ENCODE results near the gene EEFSEC.

The EEFSEC gene

DNA sequence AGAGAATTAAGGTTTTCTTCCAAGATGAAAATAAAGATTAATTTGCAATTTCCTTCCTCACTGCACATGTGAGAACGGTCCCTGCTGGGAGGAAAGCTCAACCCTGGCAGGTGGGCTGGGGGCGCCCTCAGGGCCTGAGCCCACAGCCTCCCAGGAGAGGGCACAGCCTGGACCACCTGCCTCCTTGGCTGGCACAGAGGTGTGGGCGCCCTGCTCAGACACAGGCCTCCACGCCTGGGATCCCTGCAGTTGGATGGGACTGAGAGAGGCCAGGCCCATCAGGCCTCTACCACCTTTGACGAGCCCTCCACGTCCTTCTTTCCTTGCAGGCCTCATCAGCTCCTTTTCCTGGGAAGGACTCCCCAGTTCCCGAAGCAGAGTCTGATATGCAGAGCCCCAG, 267.0 kb downstream of the EEFSEC start:
- no peak for DNase-seq

DNA sequence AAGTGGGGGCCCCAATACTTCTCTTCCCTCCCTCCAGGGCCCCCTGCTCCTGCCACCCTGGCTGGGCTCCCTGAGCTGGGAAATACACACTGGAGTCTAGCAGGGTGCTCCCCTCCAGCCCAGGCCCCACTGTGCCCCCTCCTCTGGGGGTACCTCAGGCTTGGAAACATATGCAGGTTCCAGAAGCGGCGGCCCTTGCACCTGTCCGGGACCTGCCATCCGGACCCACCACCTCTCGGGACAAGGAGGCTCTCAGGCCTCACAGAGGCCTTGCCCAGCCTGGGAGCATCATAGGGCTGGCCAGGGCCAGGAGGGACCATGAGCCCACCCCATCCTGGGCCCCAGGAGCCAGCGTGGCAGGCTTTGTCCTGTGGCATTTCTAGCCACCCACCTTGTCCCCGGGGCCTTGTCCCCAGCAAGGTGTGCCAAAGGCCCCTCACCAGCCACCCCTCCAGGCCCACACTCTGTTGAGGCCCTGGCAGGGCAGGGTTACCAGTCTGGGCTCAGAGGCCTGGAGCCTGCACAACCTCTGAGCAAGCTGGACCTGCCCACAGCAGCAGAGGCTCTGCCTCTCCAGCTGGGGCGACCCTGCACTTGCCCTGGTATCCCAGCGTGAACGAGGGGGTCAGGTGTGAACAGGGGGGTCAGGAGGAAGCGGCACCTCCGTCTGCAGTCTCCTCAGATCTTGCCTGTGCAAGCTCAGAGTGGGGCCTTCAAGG, 267.6 kb downstream of the EEFSEC start:
- no peak for DNase-seq

DNA sequence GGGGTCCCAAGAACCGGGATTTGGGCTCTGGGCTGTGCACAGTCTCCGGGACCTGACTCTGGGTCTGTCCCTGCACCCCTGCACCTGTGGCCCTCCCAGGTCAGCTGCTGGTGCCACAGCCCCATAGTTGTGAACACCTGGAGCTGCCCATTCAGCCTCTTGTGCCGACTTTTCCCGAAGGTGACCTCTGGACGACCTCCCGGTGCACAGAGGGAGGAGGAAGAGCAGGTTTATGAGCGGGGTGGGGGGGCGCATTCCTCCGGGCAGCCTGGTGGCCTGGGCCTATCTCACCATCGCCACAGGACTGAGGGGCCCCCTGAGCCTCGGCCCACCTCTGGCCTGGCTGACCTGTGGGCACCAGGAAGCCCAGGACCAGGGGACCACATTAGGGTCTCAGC, 268.2 kb downstream of the EEFSEC start:
- no peak for DNase-seq

DNA sequence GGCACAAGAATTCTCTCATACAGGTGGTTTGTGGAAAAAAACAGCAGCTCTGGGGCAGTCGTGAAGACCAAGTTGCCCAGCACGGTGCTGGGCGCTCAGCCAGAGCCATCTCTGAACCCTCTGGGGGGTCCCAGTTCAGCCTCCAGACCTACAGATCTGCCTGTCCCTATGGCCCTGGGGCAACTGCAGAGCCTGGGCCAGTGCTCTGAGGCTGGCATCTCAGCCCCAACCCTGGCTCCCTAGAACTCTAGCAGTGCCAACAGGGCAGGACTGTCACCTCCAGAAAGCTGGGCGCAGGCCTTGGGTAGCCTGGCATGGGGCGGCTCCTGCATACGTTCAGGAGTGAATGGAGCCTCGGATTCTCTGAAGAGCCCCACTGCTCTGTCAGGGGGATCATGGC, 268.7 kb downstream of the EEFSEC start:
- DNase-seq = no peak

DNA sequence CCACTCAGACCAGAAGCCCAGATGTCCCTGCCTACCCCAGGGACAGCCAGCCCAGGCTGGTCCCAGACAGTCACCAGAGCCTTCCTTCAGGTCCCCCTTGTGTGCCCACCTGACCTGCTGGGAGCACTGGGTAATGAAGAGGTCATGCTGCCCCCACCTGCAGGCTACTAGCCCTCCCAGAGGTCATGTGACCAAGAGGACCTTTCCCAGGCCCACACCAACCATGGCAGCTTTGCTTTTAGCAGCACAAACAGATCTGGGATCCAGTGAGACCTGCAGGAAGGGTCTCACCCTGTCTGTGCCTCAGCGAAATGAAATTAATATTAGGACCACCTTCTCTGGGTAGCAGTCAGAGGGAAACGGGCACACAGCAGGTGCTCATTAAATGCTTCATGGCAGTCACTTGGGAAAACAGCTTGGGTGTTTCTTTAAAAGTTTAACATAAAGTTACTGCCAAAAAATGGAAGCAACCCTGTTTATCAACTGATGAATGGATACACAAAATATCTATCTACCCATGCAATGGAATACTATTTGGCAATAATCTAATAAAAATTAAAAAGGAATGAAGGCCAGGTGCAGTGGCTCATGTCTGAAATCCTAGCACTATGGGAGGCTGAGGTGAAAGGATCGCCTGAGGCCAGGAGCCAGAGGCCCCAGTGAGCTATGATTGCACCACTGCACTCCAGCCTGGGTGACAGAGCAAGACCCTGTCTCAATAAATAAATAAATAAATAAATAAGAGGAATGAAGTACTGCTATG, 269.7 kb downstream of the EEFSEC start:
- no peak for DNase-seq

DNA sequence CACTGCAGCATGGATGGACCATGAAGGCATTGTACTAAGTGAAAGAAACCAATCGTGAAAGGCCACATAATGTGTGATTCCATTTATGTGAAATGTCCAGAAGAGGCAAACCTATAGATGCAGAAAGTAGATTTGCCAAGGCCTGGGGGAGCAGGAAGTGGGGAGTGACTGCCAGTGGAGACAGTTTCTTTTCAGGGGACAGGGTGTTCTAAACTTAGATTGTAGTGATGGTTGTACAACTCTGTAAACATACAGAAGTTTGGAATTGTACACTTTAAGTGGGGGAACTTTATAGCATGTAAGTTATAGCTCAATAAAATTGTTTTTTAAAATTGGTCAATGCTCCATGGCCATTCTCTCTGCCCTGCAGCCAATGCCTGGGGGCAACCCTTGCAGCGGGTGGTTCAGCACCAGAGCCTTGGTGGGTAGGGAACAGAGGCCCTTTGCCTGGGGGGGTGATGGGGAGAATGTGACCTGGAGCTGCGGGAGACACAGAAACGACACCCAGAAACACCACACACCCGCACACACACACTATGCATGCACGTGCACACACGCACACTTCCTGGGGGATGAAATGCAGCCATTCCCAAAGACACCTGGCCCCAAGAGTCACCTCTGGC, 270.4 kb downstream of the EEFSEC start:
- no peak for DNase-seq

DNA sequence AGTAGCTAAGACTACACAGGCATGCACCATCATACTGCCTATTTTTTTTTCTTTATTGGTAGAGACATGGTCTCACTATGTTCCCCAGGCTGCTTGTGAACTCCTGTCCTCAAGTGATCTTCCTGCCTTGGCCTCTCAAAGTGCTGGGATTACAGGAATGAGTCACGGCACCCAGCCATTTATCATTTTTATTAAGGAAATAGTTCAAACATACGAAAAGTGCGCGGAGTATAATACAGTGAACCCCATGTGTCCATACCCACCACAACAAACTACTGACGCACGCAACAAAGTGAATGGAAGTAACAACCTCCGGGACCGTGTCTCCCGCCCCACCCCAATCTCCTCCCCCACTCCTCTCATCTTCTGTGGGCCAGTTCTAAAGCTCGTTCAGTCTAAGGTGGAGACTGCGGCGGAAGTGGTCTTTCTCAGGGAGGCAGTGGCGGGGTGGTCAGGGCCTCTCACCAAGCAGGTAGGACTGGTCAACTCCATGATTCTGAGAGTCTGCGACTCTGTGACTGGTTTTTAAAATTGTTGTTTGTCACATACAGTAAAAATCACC, 271.3 kb downstream of the EEFSEC start:
- no peak for DNase-seq

DNA sequence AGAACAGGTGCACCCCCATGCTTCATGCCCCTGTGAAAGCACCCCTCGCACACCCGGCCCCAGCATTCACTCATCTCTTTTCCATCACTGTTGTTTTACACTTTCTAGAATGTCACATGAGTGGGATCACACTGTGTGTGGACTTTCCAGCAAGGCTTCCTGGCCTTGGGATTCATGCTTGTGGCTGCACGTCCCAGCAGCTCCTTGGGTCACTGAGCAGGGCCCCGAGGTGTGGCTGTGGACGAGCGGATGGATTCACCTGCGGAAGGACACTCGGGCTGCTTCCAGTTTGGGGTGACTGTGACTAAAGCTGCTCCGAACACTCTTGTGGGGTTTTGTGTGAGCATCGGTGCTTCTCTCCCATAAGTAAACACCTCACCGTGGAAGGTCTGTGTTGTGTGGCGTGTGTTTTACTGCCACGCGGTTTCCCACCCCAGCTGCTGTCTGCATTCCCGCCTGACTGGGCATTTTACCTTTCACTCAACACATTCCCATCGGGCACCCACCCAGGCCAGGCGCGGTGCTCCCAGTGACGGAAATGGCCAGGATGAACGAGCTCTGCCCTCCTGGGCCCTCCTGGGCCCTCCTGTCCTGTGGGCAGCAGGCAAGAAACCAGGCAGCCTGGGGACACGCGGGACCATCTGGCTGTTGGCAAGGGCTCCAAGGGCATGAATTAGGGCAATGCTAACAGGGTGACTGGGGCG, 272.0 kb downstream of the EEFSEC start:
- no peak for DNase-seq

DNA sequence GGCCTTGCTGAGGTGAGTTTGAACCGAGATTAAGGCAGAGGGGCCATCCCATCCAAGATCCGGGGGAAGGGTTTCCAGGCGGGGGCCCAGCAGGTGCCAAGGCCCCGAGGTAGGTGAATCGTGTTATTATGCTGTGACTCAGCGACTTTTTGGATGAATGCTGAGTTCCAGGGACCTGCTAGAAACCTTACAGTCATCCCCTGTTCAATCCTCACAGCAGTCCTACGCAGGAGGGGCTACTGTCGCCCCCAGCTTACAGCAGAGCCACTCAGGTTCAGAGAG, 272.5 kb downstream of the EEFSEC start:
- DNase-seq = no peak

DNA sequence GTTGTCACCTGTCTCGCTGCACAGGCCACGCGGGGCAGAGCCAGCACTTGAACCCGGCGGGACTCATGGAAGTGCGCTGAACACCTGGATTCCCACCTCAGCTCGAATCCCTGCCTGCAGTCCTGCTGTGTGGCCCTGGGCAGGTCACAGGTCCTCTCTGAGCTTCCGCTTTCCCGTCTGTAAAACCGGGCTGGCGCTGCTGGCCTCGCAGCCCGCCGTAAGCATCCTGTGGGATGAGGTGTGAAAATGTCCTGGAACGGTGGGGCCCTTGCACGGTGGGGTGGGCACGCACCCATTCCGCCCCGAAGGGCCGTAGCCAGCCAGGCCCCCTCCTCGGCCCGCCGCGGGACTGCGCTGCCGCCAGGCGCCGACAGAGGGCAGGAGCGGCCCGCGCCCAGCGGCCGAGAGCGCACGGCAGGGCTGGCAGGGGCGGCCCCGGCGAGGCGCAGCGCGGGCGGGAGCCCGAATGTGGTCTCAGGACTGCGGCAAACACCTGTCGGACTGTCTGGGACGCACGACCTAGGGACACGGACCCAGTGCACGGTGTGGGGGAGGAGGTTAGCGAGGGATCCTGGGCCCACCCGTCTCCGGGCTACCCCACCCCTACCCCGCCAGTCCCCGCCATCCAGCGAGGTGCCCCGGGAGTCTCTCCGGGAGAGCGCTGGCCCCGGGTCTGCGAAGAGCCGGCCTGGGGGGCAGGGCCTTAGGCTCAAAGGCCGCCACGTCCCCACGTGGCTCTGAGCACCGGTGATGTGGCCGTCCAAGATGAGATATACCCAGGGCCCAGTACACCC, 273.0 kb downstream of the EEFSEC start:
- peak; percentile 88 for DNase-seq

DNA sequence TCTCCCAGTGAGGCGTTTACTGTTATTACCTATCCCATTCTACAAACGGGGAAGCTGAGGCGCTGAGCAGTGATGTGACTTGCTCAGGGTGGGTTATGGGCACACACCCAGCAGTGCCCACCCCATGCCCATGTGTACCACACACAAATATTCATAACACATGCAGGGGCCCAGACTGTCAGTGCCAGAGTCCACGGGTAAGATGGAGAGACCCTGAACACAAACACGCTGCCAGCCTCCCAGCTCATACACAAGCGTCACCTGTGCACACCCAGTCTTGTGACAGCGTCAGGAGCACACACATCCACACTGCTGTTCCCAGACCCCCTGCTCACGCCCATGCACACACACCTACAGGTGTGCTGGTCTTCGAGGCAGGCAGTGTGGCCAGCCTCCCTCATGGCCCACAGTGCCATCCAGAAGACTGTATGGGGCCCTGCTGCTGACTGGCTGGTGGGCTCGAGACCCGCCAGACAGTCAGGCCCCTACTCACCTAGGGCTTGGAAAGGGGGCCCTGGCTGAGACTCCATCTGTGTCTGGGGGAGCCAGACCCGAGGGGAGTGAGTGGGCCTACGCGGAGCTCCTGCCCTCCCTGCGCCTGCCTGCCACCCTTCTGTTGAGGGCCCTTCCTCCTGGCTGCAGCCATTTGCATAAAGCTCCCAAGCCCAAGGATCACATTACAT, 274.0 kb downstream of the EEFSEC start:
- DNase-seq = no peak

DNA sequence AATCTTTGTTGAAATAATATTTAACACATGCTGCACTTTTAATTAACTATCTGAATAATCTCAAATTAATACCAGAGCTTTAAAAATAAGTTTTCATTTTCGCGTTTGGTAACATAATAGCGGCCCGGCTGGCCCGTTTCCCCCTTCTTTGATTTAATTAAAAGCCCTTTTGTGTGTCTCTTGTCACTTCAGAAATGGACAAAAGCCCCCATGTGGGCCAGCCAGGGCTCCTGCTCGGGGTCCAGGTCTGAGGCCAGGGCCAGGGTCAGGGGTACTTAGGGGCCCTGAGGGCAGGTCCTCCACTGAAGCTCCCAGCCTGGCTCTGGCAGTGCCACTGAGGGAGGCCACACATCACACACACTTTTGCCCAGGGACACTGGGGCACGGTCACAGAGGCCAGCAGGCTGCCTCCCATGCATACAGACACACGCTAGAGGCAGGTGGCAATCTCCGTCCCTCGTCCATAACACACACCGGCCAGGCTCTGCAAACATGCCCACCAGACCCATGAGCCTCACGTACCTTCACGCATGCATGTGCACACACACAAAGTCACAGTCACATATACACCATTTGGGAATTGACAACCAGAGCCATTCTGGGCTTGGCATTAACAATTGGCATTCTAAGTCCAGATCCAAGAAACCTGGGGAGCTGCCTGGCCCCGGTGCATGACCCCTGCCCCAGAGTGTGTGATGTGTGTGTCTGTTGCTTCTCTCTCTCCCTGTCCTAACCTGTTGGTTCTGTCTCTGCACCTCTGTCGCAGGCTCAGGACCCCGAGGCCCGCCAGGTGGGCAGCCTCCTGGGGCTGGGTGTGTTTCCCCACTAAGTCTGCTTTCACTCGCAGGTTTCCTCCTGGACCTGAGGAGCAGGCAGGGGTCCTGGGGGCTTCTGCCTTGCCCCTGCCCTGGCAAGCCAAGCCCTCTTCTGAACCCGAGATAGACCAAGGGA, 274.9 kb downstream of the EEFSEC start:
- DNase-seq = no peak

DNA sequence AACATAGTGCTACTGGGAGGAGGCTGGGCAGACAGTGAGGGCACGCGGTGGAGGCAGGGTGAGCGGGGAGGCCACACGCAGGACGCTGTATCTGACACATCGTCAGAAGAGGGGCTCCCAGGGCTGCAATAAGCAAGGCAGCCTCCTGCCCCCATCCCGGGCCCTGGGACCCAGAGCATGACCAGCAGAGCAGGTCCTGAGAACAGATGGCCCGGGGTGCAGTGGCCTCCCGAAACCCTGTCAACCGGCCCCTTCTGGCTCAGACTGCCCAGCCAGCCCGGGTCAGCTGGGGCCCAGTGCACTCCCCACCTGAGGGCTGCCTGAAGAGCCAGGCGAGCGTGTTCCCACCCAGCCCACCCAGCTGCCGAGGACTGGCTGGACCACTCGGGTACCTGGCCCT, 276.0 kb downstream of the EEFSEC start:
- no peak for DNase-seq

DNA sequence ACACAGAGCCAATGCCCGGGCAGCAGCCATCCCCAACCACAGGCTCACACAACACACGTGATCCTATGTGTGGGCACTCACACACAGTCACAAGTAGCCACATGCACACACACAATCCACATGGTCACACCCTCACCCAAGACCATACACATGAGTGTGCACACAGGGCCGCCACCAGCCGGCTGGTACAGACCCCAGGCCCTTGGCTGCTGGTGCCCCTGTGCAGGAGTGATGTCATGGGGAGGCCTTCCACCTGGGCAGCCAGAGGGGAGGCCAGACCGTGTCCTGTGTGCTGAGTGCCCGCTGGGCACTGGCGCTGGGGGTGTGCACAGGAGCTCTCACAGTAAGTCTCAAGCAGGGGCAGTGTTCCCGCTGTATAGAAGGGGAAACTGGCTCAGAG, 276.5 kb downstream of the EEFSEC start:
- no peak for DNase-seq

DNA sequence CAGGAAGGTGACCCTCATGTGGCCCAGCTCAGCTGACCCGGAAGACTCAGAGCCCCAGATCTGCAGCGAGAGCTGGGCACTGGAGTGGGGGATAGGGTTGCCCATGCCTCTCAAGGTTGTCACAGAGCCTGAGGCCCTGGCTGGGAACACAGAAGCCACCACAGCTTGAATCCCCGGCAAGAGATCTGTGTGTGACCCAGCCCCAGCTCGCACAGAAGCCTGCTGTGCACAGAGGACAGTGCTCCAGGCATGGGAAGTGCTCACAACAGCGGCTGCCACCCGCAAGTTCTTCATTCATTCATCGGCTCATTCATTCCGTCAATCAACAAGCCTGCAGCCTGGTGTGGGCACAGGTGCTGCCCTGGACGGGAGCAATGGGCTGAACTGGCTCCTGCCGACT, 277.0 kb downstream of the EEFSEC start:
- DNase-seq = no peak

DNA sequence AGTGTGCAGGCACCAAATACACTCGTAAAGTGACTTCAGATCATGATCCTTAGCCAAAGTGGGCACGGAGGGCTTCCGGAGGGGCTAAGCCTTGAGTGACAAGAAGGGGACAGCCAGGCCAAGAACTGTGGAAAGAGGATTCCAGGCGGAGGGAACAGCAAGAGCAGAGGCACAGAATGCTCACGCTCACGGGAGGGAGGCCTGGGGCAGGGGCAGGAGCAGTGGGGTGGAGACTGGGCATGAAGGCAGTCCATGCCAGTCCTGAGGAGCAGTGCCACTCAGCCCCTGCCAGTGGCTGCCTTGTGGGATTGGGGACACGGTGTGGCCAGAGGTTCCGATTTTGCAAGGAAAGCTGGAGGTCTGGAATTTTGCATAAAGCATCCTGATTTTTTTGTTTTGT, 277.4 kb downstream of the EEFSEC start:
- no peak for DNase-seq

DNA sequence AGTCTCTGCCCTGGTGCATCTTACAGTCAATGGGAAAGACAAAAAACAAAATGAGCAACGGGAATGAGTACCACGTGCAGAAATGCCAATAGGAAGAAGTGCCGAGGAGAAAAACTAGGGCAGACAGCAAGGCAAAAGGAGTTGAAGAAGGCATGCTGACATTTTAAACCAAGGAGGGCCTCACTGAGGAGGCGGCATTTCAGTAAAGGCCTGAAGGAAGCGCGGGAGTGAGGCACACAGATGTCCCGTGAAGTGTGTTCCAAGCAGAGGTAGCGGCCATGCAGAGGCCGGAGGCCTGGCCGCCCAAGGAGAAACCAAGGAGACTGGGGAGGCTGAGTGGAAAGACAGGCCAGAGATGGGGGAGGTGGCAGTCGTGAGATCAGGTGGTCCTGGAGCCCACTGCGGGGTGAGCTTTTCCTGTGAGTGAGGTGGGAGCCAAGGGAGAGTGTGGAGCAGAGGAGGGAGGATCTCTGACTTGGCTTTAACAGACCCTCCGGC, 278.6 kb downstream of the EEFSEC start:
- DNase-seq = no peak

DNA sequence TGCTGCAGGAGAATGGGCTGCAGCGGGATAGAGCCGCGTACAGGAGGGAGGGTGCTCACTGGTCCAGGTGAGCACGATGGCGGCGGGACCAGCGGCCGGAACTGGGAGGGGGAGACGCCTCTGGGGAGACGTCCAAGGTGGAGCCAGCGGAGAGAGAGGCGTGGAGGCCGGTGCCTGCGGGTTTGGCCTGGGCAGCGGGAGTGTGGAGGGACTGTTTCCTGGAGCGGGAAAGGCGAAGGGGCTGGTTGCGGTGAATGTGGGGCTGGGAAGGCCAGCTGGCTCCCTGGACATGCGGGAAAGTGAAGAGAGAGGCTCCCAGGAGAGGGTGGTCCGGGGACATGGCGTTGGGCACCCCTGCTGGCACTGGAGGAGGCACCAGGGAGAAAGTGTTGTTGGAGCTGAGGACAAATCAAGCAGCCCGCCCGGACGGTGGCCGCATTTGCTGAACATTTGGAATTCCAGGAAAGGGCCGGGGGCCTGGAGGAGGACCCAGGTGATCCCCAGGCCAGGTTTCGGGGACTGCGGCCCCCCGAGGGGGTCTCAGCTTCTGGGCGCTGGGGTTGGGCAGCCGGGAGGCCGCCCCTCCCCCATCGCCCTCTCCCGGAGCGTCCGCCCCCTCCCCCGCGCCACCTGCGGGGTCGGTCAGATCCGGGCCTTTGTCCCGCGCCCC, 279.2 kb downstream of the EEFSEC start:
- no peak for DNase-seq

DNA sequence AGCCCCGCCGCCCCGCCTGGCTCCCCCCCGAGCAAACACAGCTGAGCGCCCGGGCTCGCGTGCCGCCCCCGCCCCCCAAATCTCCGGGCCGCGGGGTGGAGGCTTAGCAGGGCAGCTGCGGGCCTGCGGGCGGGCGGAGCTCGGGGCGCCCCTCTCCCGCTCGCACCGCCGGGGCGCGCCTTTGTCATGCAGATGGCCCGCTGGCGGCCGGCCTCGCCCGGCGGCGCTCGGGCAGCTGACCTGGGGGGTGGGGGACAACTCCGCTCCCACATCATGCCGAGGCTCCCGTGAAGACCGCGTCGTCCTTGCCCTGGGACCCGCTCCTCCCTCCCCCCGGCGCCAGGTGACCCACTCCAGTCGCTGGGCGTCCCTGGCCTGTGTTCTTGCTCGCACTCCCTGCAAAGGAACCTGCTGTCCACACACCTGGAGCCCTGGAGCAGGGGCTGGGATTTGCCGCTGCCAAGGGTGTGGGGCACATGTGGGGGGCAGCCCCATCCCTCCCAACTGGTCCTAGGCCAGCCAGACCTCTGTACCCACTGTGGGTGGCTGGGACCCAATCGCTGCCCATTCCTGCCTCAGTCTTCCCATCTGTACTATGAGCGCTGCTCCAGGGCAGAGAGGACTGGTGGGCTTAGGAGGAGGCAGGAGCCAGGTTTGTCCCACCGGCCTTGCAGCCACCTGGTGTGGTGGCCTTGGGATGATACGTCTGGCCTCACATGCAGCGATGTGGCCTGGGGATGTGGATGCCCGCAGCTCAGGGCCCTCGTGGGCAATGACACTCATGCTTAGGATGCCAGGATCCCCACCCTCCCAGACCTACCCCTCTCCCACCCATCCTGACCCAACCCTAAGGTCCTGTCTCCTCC, 279.9 kb downstream of the EEFSEC start:
- DNase-seq = no peak
